M059J (cell line): ENCODE measurements around the gene HEXIM2. TPM values are rescaled to one million over a fixed set of nuclear protein-coding genes. Genes with fewer than 3 reads are reported as not detected.
"Not testable (repeated sequence)": the region's sequence is repeated elsewhere in the genome, so short reads cannot be mapped to it uniquely, and the experiment has no call there.

Experiments
- DNase-seq: peaks from one replicate; pipeline ENCODE4 v3.0.0-alpha.2; 2012; ENCODE audit warnings: low read depth
- total RNA-seq: library from RNA; depleted of rRNA; stranded (reverse); fragments of >200 nt; shearing (Covaris generic); gene quantifications from 2 replicates; pipeline ENCODE4 v1.2.3, GENCODE V29; 2014

HEXIM2 gene
- total RNA-seq, 1 experiment from 2014 or later = 7.0 TPM

DNA sequence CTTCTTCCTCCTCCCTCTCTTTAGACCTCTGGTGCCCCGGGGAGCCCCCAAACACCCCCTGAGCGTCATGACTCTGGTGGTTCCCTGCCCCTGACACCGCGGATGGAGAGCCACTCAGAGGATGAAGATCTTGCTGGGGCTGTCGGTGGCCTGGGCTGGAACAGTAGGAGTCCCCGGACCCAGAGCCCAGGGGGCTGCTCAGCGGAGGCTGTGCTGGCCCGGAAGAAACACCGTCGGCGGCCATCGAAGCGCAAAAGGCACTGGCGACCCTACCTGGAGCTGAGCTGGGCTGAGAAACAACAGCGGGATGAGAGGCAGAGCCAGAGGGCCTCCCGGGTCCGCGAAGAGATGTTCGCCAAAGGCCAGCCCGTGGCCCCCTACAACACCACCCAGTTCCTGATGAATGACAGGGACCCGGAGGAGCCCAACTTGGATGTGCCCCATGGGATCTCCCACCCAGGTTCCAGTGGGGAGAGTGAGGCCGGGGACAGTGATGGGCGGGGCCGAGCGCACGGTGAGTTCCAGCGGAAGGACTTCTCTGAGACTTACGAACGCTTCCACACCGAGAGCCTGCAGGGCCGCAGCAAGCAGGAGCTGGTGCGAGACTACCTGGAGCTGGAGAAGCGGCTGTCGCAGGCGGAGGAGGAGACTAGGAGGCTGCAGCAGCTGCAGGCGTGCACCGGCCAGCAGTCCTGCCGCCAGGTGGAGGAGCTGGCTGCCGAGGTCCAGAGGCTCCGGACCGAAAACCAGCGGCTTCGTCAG is 7.5 kb downstream of the HEXIM2 start:
- no peak for DNase-seq

DNA sequence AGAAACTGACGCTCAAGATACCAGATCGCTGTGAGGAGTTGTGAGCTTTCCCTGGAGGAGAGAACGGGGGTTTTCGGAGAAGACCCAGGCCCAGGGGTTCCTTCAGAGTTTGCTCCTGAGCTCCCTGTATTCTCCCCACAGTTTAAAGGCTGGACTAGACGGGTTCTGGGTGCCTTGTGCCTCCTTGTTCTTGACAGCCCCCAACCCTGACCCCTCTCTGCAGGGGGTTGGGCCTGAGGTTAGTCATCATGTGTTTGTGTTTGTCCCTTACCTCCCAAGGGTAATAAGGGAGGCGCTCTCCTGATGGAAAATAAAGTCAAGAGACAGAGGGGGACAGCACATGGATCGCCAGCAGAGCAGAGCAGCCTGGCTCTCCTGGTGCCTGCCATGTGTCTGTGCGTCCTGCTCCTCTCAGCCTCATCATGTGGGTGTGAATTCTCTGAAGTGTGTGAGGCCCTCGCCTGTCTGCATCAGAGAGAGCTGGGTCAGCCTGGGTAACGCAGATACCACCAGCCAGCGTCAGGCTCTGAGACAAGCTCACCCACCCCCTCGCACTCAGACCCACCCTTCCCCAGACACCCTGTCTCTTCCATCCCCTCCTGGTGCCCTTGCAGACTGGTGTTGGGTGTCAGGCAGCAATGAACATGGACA is 8.7 kb downstream of the HEXIM2 start:
- peak; percentile 22 for DNase-seq

DNA sequence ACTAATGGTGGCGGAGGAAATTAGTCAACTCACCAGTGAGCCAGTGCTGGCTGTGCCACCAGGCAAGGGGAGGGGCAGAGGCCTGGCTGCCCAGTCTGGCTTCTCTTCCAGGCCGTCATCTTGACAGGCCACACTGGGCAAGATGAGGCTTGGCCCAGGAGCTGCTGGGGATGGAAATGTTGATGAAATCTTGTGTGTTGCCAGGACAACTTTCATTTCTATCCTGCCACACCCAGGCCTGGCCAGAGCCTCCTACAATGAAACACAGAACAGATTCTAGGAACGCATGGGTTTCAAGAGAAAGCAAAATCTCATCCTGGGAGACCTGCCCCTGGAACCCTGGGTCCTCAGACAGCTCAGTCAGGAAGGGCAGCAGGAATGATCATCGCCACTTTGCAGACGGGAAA is 9.3 kb downstream of the HEXIM2 start:
- DNase-seq = peak; percentile 93

DNA sequence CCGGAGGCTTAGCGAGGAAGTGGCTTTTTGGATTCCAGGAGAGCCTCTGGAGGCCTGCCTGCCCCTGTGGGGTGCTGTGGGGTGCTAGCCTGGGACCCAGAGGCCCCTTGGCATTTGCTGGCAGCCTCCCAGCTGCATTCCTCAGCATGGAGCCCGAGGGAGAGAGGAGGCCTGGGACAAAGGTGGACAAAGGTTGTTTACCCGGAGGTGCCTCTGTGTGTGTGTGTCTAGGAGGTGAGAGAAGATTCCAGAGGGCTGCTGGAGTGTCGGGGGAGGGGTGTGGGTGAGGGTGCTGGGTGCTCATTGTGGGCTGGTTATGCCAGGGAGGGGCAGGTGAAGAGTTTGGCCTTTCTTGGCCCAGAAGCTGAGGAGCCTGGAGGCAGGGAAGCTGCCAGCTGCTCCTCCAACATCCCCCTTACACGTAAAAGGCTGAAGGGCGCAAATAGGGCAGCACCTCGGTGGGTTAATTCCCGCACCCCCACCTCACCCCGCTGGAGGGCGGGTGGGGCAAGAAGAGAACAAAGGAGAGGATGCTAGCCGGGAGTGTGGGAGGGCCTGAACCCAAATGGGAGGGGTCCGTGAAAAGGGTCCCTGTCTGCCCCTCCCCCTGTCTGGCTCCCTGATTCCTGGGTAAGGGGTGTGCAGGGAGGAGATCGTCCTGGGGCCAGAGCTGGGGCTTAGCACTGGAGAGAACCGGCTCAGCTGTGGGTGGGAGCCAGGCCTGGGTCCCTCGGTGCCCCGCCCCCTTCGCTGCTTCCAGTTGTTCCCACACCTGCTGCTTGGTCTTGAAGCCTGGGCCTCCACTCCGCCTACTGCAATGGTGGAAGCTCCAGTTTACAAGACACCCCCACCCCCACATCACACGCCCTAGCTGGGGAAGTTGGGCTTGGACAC is 9.9 kb downstream of the HEXIM2 start:
- peak; percentile 91 for DNase-seq

DNA sequence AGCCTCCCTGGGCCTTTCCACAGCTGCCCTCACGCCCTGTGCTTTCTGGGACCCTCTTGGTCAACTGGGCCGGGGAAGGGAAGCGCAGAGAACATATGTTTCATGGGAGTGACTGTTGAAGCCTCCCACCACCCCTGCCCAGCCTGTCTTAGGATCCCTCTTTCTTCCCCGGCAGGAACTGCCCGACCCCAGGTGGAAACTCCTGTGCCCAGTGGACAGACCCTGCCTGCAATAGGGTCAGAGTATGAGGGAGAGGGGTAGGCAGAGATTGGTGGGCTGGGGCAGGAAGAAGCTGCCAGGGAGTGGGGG is 10.5 kb downstream of the HEXIM2 start:
- no peak for DNase-seq

DNA sequence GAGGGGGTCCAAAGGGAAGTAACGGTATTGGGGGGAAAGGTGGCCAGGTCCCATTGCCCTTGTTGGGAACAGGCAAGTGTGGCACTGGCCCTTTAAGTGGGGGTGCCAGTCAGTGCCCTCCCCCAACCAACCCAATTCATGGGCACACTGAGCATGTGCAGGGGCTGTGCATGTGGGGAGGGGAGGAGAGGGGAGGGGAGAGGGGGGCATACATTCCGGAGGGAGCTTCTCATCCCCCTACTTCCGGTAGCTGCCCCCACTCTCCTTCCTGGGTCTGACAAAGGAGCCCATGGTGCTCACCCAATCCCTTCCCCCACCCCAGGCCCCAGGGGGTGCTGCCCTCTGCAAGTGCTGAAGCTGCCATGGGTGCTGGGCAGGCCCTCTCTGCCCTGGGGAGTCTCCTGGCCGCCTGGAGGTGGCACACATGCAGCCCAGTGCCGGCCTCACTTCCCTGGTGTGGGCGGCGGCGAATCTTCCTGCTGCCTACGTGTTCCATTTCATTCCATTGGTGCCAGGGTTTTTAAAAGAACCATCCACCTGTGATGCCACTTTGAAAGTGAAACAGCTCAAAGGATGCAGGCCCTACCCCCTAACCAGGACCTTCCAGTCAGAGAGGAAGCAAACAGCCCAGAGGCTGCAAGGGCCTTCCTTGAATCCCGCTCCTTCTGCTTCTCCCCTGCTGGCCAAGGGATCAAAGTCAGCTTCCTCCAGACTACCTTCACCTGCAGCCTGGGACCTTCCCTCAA is 11.0 kb downstream of the HEXIM2 start:
- peak; percentile 92 for DNase-seq

- DNase-seq = no peak
Observed at GRCh38 chr17:45175759-45176115, 14.1 kb downstream of the HEXIM2 start.

DNA sequence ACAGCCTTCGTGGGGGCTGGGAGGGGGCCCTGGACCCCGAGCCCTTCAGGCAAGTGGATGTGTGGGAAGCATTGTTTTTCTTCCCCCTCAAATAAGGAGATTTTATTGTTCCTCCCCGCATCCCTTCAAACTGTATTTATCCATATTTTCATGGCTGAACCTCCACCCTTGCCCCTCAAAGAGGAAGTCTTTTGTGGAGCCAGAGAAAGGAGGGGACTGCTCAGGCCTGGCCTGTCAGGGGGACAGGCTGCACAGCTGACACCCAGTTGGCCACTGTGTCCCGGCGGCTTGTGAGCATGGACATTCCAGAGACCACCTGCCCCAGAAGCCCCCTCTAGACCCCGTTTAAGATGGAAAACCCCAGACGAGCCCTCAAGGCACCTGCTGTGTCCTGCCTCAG is 15.9 kb downstream of the HEXIM2 start:
- DNase-seq = no peak

- DNase-seq = no peak
Observed at GRCh38 chr17:45184144-45184543, 22.5 kb downstream of the HEXIM2 start.

- DNase-seq = no peak
Observed at GRCh38 chr17:45186801-45187354, 25.2 kb downstream of the HEXIM2 start.

DNA sequence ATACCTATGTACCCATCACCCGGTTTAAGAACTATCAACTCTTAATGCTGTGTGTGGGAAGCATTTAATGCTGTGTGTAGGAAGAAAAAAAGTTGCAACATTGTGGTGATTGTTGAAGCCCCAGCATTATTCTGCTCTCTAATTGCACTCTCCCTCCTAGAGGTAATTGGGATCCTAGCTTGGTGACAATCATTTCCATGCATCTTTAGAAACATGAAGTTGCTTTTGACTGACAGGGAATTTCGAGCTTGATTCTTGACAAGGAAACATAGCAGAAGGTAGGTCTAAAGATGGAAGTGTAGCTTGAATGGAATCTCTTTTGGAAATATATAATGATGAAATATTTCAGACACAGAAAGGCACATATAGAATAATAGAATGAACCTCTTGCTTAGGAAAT is 27.3 kb downstream of the HEXIM2 start:
- DNase-seq = no peak

- DNase-seq = no peak
Observed at GRCh38 chr17:45190503-45191255, 29.0 kb downstream of the HEXIM2 start.

DNA sequence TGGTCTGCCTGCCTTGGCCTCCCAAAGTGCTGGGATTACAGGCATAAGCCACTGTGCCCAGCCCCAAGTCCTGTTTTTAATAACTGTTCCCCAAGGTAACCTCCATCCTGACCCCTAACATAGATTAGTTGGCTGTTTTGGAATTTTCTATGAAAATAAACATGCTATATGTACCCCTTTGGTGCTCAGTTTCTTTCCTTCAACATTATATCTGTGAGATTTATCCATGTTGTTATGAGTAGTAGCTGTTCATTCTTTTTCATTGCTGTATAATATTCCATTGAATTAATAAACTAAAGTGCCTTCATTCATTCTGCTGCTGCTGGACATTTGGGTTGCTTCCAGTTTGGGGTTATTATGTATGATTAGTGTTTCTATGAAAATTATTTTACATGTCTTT is 33.7 kb downstream of the HEXIM2 start:
- DNase-seq = no peak

DNA sequence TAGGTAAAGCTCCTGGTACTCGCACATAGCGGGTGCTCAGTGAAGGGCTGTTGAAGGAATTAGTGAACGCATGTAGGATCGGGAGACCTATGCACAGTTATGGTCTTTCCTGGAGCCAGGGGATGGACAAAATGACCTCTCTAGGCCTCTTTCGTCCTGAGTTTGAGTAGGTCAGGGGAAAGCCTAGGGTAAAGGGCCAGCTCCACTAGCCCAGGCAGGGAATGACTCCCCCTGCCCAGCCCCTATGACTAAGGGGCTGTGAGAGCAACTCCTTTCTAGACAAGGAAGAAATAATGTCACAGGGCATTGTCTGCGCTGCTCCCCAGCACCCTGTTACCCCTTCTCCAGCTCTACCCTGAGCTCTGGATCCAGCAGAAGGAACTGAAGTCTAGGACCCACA is 35.4 kb downstream of the HEXIM2 start:
- DNase-seq = no peak

DNA sequence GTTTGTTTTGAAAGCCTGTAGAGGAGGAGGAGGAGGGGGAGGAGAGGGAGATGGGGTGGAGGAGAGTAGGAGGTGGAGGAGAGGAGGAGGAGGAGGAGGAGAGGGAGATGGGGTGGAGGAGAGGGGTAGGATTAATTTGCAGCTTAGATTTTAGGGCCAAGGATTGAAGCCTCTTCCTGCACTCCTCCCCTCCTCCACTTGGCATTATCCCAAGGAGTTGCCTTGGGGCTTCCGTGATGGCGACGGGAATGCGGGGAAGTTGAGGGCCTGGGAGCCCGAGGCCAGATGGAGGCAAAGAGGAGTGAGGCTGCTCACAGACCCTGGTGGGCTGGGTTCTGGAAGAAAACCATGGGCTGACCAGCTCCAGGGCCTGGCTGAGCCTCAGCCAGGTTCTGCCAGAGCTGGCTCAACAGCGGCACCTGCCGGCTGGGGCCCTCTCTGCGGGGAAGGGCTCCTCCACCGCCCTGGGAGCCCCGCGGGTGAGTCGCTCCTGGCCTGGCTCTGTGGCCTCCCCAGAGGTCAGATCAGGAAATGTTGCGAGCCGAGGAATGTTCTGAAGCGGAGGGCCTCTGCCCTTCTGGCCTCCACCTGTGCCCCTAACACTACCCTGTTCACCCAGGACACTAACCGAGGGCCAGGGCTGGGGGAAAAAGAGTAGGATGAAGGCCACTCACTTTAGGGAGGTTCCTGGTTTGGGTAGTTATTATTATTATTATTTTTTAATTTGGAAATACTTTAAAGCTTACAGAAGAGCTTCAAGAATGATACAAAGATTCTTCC is 36.1 kb downstream of the HEXIM2 start:
- peak; percentile 87 for DNase-seq

DNA sequence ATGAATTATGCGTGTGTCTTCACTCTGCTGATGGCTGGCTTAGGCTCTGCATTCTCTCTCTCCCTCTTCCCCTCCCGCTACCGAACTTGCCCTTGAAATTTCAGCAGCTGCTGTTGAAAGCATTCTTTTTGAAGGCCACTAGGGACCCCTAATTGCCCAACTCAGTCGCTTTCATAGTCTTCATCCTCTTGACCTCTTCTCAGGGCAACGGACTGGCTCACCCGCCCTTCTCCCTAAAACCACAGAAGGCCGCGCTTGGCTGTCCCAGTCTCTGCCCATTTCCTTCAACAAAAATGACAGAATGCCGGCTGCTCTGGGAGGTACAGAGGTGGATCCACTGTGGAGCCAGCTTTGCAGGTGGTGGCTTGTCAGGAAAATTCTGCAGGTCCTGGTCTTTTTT is 39.0 kb downstream of the HEXIM2 start:
- no peak for DNase-seq

- no peak for DNase-seq
Observed at GRCh38 chr17:45201457-45201856, 39.8 kb downstream of the HEXIM2 start.

GRCh38 chr17:45201880-45202279 is 40.2 kb downstream of the HEXIM2 start:
- DNase-seq = not testable (repeated sequence)

- peak; percentile 72 for DNase-seq
Observed at GRCh38 chr17:45218895-45219661, 57.4 kb downstream of the HEXIM2 start.
